Rectal smooth muscle tissue (tissue), 1 donor: ENCODE results near the gene RNU7-1.
"Not testable (repeated sequence)": the region's sequence is repeated elsewhere in the genome, so short reads cannot be mapped to it uniquely, and the experiment has no call there.

ENCODE experiments used
- H3K27ac ChIP-seq: one replicate; pipeline ENCODE4 v1.7.0; 2013; ENCODE audit warnings: low read depth, low read length, inconsistent platforms
- H3K27me3 ChIP-seq: one replicate; pipeline ENCODE4 v1.7.0; 2013; ENCODE audit warnings: low read length; ENCODE audit not compliant: control insufficient read depth, insufficient read depth
- H3K36me3 ChIP-seq: one replicate; pipeline ENCODE4 v1.7.0; 2013; ENCODE audit warnings: low read length; ENCODE audit not compliant: control insufficient read depth, insufficient read depth
- H3K4me1 ChIP-seq: one replicate; pipeline ENCODE4 v1.7.0; 2013; ENCODE audit warnings: low read length; ENCODE audit not compliant: control insufficient read depth, insufficient read depth
- H3K4me3 ChIP-seq: one replicate; pipeline ENCODE4 v1.7.0; 2013; ENCODE audit warnings: low read length
- H3K9ac ChIP-seq: one replicate; pipeline ENCODE4 v1.7.0; 2013; ENCODE audit warnings: low read length

RNU7-1 gene

GRCh38 chr12:6943722-6944380 lies at the start of gene RNU7-1, which contains the start of gene C12orf57:
RNU7-1 (plus strand) TSS chr12:6943816.
C12orf57 (plus strand) TSS chr12:6944022; CDS start chr12:6944122, 100 bp downstream.
- H3K4me3 ChIP-seq: peak within 1 kb of the TSS; percentile 76
- peaks cover 16% of the 10 kb centered on the region for H3K36me3 ChIP-seq
- H3K9ac ChIP-seq: peak within 1 kb of the TSS; percentile 89
- peaks cover 21% of the 10 kb centered on the region for H3K4me1 ChIP-seq
- H3K27me3 ChIP-seq: no peaks in the 10 kb centered on the region
- H3K27ac ChIP-seq: peak within 1 kb of the TSS; percentile 97

- H3K4me3 ChIP-seq: no peak overlapping the region
- no peaks in the 10 kb centered on the region for H3K27me3 ChIP-seq
- no peaks in the 10 kb centered on the region for H3K4me1 ChIP-seq
- no peak overlapping the region for H3K27ac ChIP-seq
- no peaks in the 10 kb centered on the region for H3K36me3 ChIP-seq
- no peak overlapping the region for H3K9ac ChIP-seq
Observed at GRCh38 chr12:6894321-6894720, 49.3 kb upstream of the RNU7-1 start.

GRCh38 chr12:6896846-6897435 lies 46.7 kb upstream of the RNU7-1 start:
- Histone ChIP-seq H3K9ac (no peak overlapping the region), H3K4me3 (no peak overlapping the region), H3K27ac (no peak overlapping the region), H3K27me3 (no peaks in the 10 kb centered on the region), H3K36me3 (no peaks in the 10 kb centered on the region), H3K4me1 (no peaks in the 10 kb centered on the region)

- H3K36me3 ChIP-seq: no peaks in the 10 kb centered on the region
- H3K9ac ChIP-seq: no peak overlapping the region
- no peak overlapping the region for H3K27ac ChIP-seq
- no peak overlapping the region for H3K4me3 ChIP-seq
- H3K4me1 ChIP-seq: peaks cover 2% of the 10 kb centered on the region
- no peaks in the 10 kb centered on the region for H3K27me3 ChIP-seq
Observed at GRCh38 chr12:6899427-6899826, 44.2 kb upstream of the RNU7-1 start.

GRCh38 chr12:6899837-6900519 lies 43.6 kb upstream of the RNU7-1 start:
- Histone ChIP-seq H3K4me3 (no peak overlapping the region), H3K27me3 (no peaks in the 10 kb centered on the region), H3K27ac (no peak overlapping the region), H3K9ac (no peak overlapping the region), H3K4me1 (peaks cover 4% of the 10 kb centered on the region), H3K36me3 (no peaks in the 10 kb centered on the region)

- H3K4me3 ChIP-seq: no peak overlapping the region
- H3K27ac ChIP-seq: no peak overlapping the region
- peaks cover 8% of the 10 kb centered on the region for H3K4me1 ChIP-seq
- H3K9ac ChIP-seq: no peak overlapping the region
- H3K36me3 ChIP-seq: no peaks in the 10 kb centered on the region
- no peaks in the 10 kb centered on the region for H3K27me3 ChIP-seq
Observed at GRCh38 chr12:6902448-6902847, 41.2 kb upstream of the RNU7-1 start.

GRCh38 chr12:6903722-6904121 lies 39.9 kb upstream of the RNU7-1 start:
- H3K4me3 ChIP-seq: no peak overlapping the region
- peaks cover 8% of the 10 kb centered on the region for H3K4me1 ChIP-seq
- no peaks in the 10 kb centered on the region for H3K27me3 ChIP-seq
- no peaks in the 10 kb centered on the region for H3K36me3 ChIP-seq
- no peak overlapping the region for H3K9ac ChIP-seq
- no peak overlapping the region for H3K27ac ChIP-seq

- Histone ChIP-seq H3K27ac (peak within 1 kb of the TSS; percentile 75), H3K4me3 (peak within 1 kb of the TSS; percentile 99)
Observed at GRCh38 chr12:6904280-6905276, 39.0 kb upstream of the RNU7-1 start, which contains the start of gene LRRC23. LRRC23 (plus strand) TSS chr12:6904822; CDS start chr12:6905634, 812 bp downstream.

GRCh38 chr12:6905414-6906040 lies 38.1 kb upstream of the RNU7-1 start:
- Histone ChIP-seq H3K27me3 (no peaks in the 10 kb centered on the region), H3K36me3 (no peaks in the 10 kb centered on the region), H3K27ac (no peak overlapping the region), H3K4me1 (peaks cover 8% of the 10 kb centered on the region), H3K9ac (no peak overlapping the region), H3K4me3 (peak overlapping the region; percentile 99)

More at GRCh38 chr12:6904280-6905276, 39.0 kb upstream of the RNU7-1 start, which contains the start of gene LRRC23:
- Histone ChIP-seq H3K36me3 (no peaks in the 10 kb centered on the region), H3K4me1 (peaks cover 8% of the 10 kb centered on the region), H3K9ac (peak within 1 kb of the TSS; percentile 78), H3K27me3 (no peaks in the 10 kb centered on the region)

- H3K4me3 ChIP-seq, H3K36me3 ChIP-seq, H3K4me1 ChIP-seq, H3K27me3 ChIP-seq, H3K27ac ChIP-seq, H3K9ac ChIP-seq: not testable (repeated sequence)
Observed at GRCh38 chr12:6908141-6908540, 35.5 kb upstream of the RNU7-1 start.

- peaks cover 9% of the 10 kb centered on the region for H3K4me1 ChIP-seq
- no peaks in the 10 kb centered on the region for H3K36me3 ChIP-seq
- H3K9ac ChIP-seq: no peak overlapping the region
- no peaks in the 10 kb centered on the region for H3K27me3 ChIP-seq
- no peak overlapping the region for H3K4me3 ChIP-seq
- H3K27ac ChIP-seq: no peak overlapping the region
Observed at GRCh38 chr12:6909421-6910145, 34.0 kb upstream of the RNU7-1 start.
